ENCODE results near the gene MS4A10. TPM values are rescaled to one million over a fixed set of nuclear protein-coding genes. Genes with fewer than 3 reads are reported as not detected.

The MS4A10 gene
- total RNA-seq, 1 donor from 2014 or later: not detected

GRCh38 chr11:60772666-60773065, 12.5 kb upstream of the MS4A10 start:
- Histone ChIP-seq H3K27ac (ENCODE audit: low read depth, low read length) (no peak overlapping the region), H3K9me3 (ENCODE audit: control insufficient read depth in 3 of 3, low read length in 3 of 3) (no peaks in the 10 kb centered on the region), H3K4me1 (ENCODE audit: control insufficient read depth in 3 of 3, insufficient read depth in 3 of 3, low read length in 3 of 3) (peaks cover 8 to 12% (median 11%) of the 10 kb centered on the region in 3 donors), H3K27me3 (ENCODE audit: control insufficient read depth in 3 of 3, insufficient read depth in 3 of 3, low read length in 3 of 3) (peaks cover 0 to 14% (median 12%) of the 10 kb centered on the region in 3 donors), H3K36me3 (ENCODE audit: control insufficient read depth in 3 of 3, insufficient read depth in 3 of 3, low read length in 3 of 3) (no peaks in the 10 kb centered on the region), H3K4me3 (ENCODE audit: low read length in 3 of 3) (no peak overlapping the region), H3K9ac (ENCODE audit: low read depth in 1 of 3, low read length in 3 of 3) (no peak overlapping the region)

- peaks cover 8 to 12% (median 11%) of the 10 kb centered on the region in 3 donors for H3K4me1 ChIP-seq (ENCODE audit: control insufficient read depth in 3 of 3, insufficient read depth in 3 of 3, low read length in 3 of 3)
- no peaks in the 10 kb centered on the region for H3K9me3 ChIP-seq (ENCODE audit: control insufficient read depth in 3 of 3, low read length in 3 of 3)
- H3K27ac ChIP-seq (ENCODE audit: low read depth, low read length): no peak overlapping the region
- H3K36me3 ChIP-seq (ENCODE audit: control insufficient read depth in 3 of 3, insufficient read depth in 3 of 3, low read length in 3 of 3): no peaks in the 10 kb centered on the region
- no peak overlapping the region for H3K4me3 ChIP-seq (ENCODE audit: low read length in 3 of 3)
- no peak overlapping the region for H3K9ac ChIP-seq (ENCODE audit: low read depth in 1 of 3, low read length in 3 of 3)
- peaks cover 0 to 12% (median 10%) of the 10 kb centered on the region in 3 donors for H3K27me3 ChIP-seq (ENCODE audit: control insufficient read depth in 3 of 3, insufficient read depth in 3 of 3, low read length in 3 of 3)
These were observed 10.4 kb upstream of the MS4A10 start for GRCh38 chr11:60774726-60775125.

- no peak overlapping the region for H3K4me3 ChIP-seq (ENCODE audit: low read length in 3 of 3)
- no peak overlapping the region for H3K9ac ChIP-seq (ENCODE audit: low read depth in 1 of 3, low read length in 3 of 3)
- H3K36me3 ChIP-seq (ENCODE audit: control insufficient read depth in 3 of 3, insufficient read depth in 3 of 3, low read length in 3 of 3): no peaks in the 10 kb centered on the region
- peaks cover 8 to 12% (median 11%) of the 10 kb centered on the region in 3 donors for H3K4me1 ChIP-seq (ENCODE audit: control insufficient read depth in 3 of 3, insufficient read depth in 3 of 3, low read length in 3 of 3)
- peak overlapping the region; percentile 13 for H3K27ac ChIP-seq (ENCODE audit: low read depth, low read length)
- H3K27me3 ChIP-seq (ENCODE audit: control insufficient read depth in 3 of 3, insufficient read depth in 3 of 3, low read length in 3 of 3): peaks cover 0 to 12% (median 8%) of the 10 kb centered on the region in 3 donors
- no peaks in the 10 kb centered on the region for H3K9me3 ChIP-seq (ENCODE audit: control insufficient read depth in 3 of 3, low read length in 3 of 3)
These were observed 9.6 kb upstream of the MS4A10 start for GRCh38 chr11:60775420-60775961.

- H3K4me3 ChIP-seq (ENCODE audit: low read length in 3 of 3): no peak overlapping the region
- no peaks in the 10 kb centered on the region for H3K36me3 ChIP-seq (ENCODE audit: control insufficient read depth in 3 of 3, insufficient read depth in 3 of 3, low read length in 3 of 3)
- no peak overlapping the region for H3K9ac ChIP-seq (ENCODE audit: low read depth in 1 of 3, low read length in 3 of 3)
- peaks cover 0 to 12% (median 8%) of the 10 kb centered on the region in 3 donors for H3K27me3 ChIP-seq (ENCODE audit: control insufficient read depth in 3 of 3, insufficient read depth in 3 of 3, low read length in 3 of 3)
- H3K27ac ChIP-seq (ENCODE audit: low read depth, low read length): peak overlapping the region; percentile 13
- H3K4me1 ChIP-seq (ENCODE audit: control insufficient read depth in 3 of 3, insufficient read depth in 3 of 3, low read length in 3 of 3): peaks cover 8 to 12% (median 11%) of the 10 kb centered on the region in 3 donors
- no peaks in the 10 kb centered on the region for H3K9me3 ChIP-seq (ENCODE audit: control insufficient read depth in 3 of 3, low read length in 3 of 3)
These were observed 9.0 kb upstream of the MS4A10 start for GRCh38 chr11:60776167-60776566.

GRCh38 chr11:60777106-60777505, 8.0 kb upstream of the MS4A10 start:
- Histone ChIP-seq H3K9me3 (ENCODE audit: control insufficient read depth in 3 of 3, low read length in 3 of 3) (no peaks in the 10 kb centered on the region), H3K4me1 (ENCODE audit: control insufficient read depth in 3 of 3, insufficient read depth in 3 of 3, low read length in 3 of 3) (peaks cover 8 to 12% (median 11%) of the 10 kb centered on the region in 3 donors), H3K27ac (ENCODE audit: low read depth, low read length) (no peak overlapping the region), H3K9ac (ENCODE audit: low read depth in 1 of 3, low read length in 3 of 3) (no peak overlapping the region), H3K36me3 (ENCODE audit: control insufficient read depth in 3 of 3, insufficient read depth in 3 of 3, low read length in 3 of 3) (no peaks in the 10 kb centered on the region), H3K27me3 (ENCODE audit: control insufficient read depth in 3 of 3, insufficient read depth in 3 of 3, low read length in 3 of 3) (peaks cover 0 to 6% (median 4%) of the 10 kb centered on the region in 3 donors), H3K4me3 (ENCODE audit: low read length in 3 of 3) (no peak overlapping the region)

GRCh38 chr11:60777572-60777971, 7.6 kb upstream of the MS4A10 start:
- no peaks in the 10 kb centered on the region for H3K9me3 ChIP-seq (ENCODE audit: control insufficient read depth in 3 of 3, low read length in 3 of 3)
- H3K27ac ChIP-seq (ENCODE audit: low read depth, low read length): no peak overlapping the region
- no peak overlapping the region for H3K9ac ChIP-seq (ENCODE audit: low read depth in 1 of 3, low read length in 3 of 3)
- peaks cover 0 to 5% (median 4%) of the 10 kb centered on the region in 3 donors for H3K27me3 ChIP-seq (ENCODE audit: control insufficient read depth in 3 of 3, insufficient read depth in 3 of 3, low read length in 3 of 3)
- no peak overlapping the region for H3K4me3 ChIP-seq (ENCODE audit: low read length in 3 of 3)
- H3K4me1 ChIP-seq (ENCODE audit: control insufficient read depth in 3 of 3, insufficient read depth in 3 of 3, low read length in 3 of 3): peaks cover 8 to 12% (median 11%) of the 10 kb centered on the region in 3 donors
- H3K36me3 ChIP-seq (ENCODE audit: control insufficient read depth in 3 of 3, insufficient read depth in 3 of 3, low read length in 3 of 3): no peaks in the 10 kb centered on the region

GRCh38 chr11:60780065-60780464, 5.1 kb upstream of the MS4A10 start:
- H3K36me3 ChIP-seq (ENCODE audit: control insufficient read depth in 3 of 3, insufficient read depth in 3 of 3, low read length in 3 of 3): no peaks in the 10 kb centered on the region

GRCh38 chr11:60780774-60781173, 4.4 kb upstream of the MS4A10 start:
- Histone ChIP-seq H3K9ac (ENCODE audit: low read depth in 1 of 3, low read length in 3 of 3) (no peak overlapping the region), H3K9me3 (ENCODE audit: control insufficient read depth in 3 of 3, low read length in 3 of 3) (no peaks in the 10 kb centered on the region), H3K4me3 (ENCODE audit: low read length in 3 of 3) (no peak overlapping the region), H3K27me3 (ENCODE audit: control insufficient read depth in 3 of 3, insufficient read depth in 3 of 3, low read length in 3 of 3) (no peaks in the 10 kb centered on the region), H3K27ac (ENCODE audit: low read depth, low read length) (no peak overlapping the region), H3K4me1 (ENCODE audit: control insufficient read depth in 3 of 3, insufficient read depth in 3 of 3, low read length in 3 of 3) (peaks cover 3 to 10% (median 5%) of the 10 kb centered on the region in 3 donors), H3K36me3 (ENCODE audit: control insufficient read depth in 3 of 3, insufficient read depth in 3 of 3, low read length in 3 of 3) (no peaks in the 10 kb centered on the region)

More at GRCh38 chr11:60780065-60780464, 5.1 kb upstream of the MS4A10 start:
- H3K27ac ChIP-seq (ENCODE audit: low read depth, low read length): no peak overlapping the region
- no peak overlapping the region for H3K4me3 ChIP-seq (ENCODE audit: low read length in 3 of 3)
- H3K27me3 ChIP-seq (ENCODE audit: control insufficient read depth in 3 of 3, insufficient read depth in 3 of 3, low read length in 3 of 3): no peaks in the 10 kb centered on the region
- no peak overlapping the region for H3K9ac ChIP-seq (ENCODE audit: low read depth in 1 of 3, low read length in 3 of 3)
- H3K4me1 ChIP-seq (ENCODE audit: control insufficient read depth in 3 of 3, insufficient read depth in 3 of 3, low read length in 3 of 3): peaks cover 8 to 12% (median 11%) of the 10 kb centered on the region in 3 donors
- no peaks in the 10 kb centered on the region for H3K9me3 ChIP-seq (ENCODE audit: control insufficient read depth in 3 of 3, low read length in 3 of 3)

- H3K9ac ChIP-seq (ENCODE audit: low read depth in 1 of 3, low read length in 3 of 3): no peak overlapping the region
These were observed 3.7 kb upstream of the MS4A10 start for GRCh38 chr11:60781286-60781980.

GRCh38 chr11:60781981-60782316, 3.2 kb upstream of the MS4A10 start:
- H3K9ac ChIP-seq (ENCODE audit: low read depth in 1 of 3, low read length in 3 of 3): no peak overlapping the region
- H3K27me3 ChIP-seq (ENCODE audit: control insufficient read depth in 3 of 3, insufficient read depth in 3 of 3, low read length in 3 of 3): no peaks in the 10 kb centered on the region
- no peaks in the 10 kb centered on the region for H3K36me3 ChIP-seq (ENCODE audit: control insufficient read depth in 3 of 3, insufficient read depth in 3 of 3, low read length in 3 of 3)
- H3K9me3 ChIP-seq (ENCODE audit: control insufficient read depth in 3 of 3, low read length in 3 of 3): no peaks in the 10 kb centered on the region
- H3K27ac ChIP-seq (ENCODE audit: low read depth, low read length): no peak overlapping the region
- peaks cover 6 to 14% (median 10%) of the 10 kb centered on the region in 3 donors for H3K4me1 ChIP-seq (ENCODE audit: control insufficient read depth in 3 of 3, insufficient read depth in 3 of 3, low read length in 3 of 3)
- no peak overlapping the region for H3K4me3 ChIP-seq (ENCODE audit: low read length in 3 of 3)

More at GRCh38 chr11:60781286-60781980, 3.7 kb upstream of the MS4A10 start:
- Histone ChIP-seq H3K36me3 (ENCODE audit: control insufficient read depth in 3 of 3, insufficient read depth in 3 of 3, low read length in 3 of 3) (no peaks in the 10 kb centered on the region), H3K9me3 (ENCODE audit: control insufficient read depth in 3 of 3, low read length in 3 of 3) (no peaks in the 10 kb centered on the region), H3K4me3 (ENCODE audit: low read length in 3 of 3) (no peak overlapping the region), H3K27me3 (ENCODE audit: control insufficient read depth in 3 of 3, insufficient read depth in 3 of 3, low read length in 3 of 3) (no peaks in the 10 kb centered on the region), H3K27ac (ENCODE audit: low read depth, low read length) (no peak overlapping the region), H3K4me1 (ENCODE audit: control insufficient read depth in 3 of 3, insufficient read depth in 3 of 3, low read length in 3 of 3) (peaks cover 1 to 11% (median 5%) of the 10 kb centered on the region in 3 donors)
